Measurements from ENCODE around the gene SLC12A4.
A peak's percentile ranks its signal among the peaks of the same experiment; 100 is the strongest.

SLC12A4 gene

DNA sequence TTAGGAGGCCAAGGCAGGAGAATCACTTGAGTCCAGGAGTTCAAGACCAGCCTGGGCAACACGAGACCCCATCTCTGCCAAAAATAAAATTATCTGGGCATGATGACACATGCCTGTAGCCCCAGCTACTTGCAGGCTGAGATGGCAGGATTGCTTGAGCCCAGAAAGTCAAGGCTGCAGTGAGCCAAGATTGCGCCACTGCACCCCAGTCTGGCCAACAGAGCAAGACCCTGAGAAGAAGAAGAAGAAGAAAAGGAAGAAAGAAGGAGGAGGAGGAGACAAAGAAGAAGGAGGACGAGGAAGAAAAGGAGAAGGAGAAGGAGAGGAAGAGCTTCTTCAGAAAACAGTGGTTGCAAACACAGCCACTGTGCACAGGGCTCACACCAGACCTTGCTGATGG is 20.2 kb upstream of the SLC12A4 start:
- H3K4me3 ChIP-seq (ENCODE audit: insufficient read depth, low read depth, low read length, poor library complexity, severe bottlenecking), result no peak overlapping the region
- H3K9me3 ChIP-seq (ENCODE audit: control insufficient read depth, low read length), result no peaks in the 10 kb centered on the region
- H3K36me3 ChIP-seq (ENCODE audit: control insufficient read depth, insufficient read depth, low read length), result peaks cover 6% of the 10 kb centered on the region
- no peaks in the 10 kb centered on the region for H3K27me3 ChIP-seq (replicated peaks; ENCODE audit: control insufficient read depth, insufficient read depth, low read length, poor library complexity, severe bottlenecking)
- no peak for DNase-seq
- H3K4me1 ChIP-seq (ENCODE audit: control insufficient read depth, insufficient read depth, low read length, poor library complexity, severe bottlenecking), result peaks cover 24% of the 10 kb centered on the region
- H3K27ac ChIP-seq (ENCODE audit: insufficient read depth, low read length, poor library complexity, severe bottlenecking), result no peak overlapping the region

DNA sequence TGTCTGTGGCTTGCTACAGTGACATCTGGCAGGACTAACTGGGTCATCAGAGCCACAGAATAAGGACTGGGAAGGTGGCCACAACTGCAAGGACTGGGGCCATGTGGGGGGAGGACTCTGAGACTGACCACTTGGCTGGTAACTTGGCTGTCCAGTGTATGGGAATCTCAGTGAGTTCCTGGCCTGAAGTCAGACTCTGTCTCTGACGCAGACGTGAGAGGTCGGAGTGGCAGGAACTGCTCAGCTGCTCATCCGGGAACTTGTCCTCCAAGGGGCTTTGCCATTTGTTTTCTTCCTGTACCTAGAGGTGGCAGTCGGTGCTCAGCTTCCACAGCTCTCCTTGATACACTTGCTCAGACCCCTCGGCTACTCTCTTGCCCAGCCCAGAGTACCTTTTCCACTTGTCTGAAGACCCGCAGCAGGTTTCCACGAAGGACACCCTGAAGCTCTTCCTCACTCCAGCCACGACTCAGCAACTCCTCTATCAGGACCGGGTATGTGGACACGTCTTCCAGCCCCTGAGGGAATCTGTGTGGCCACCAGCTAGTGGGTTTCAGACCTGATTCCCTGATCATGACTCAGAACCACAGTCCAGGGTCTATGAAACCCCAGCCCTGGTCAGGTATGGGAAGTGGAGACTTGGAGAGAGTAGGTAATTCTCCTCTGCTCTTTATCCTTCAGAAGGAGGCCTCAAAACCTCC is 19.2 kb upstream of the SLC12A4 start:
- Histone ChIP-seq H3K4me1 (ENCODE audit: control insufficient read depth, insufficient read depth, low read length, poor library complexity, severe bottlenecking) (peaks cover 18% of the 10 kb centered on the region), H3K36me3 (ENCODE audit: control insufficient read depth, insufficient read depth, low read length) (peaks cover 6% of the 10 kb centered on the region), H3K9me3 (ENCODE audit: control insufficient read depth, low read length) (no peaks in the 10 kb centered on the region), H3K4me3 (ENCODE audit: insufficient read depth, low read depth, low read length, poor library complexity, severe bottlenecking) (no peak overlapping the region), H3K27ac (ENCODE audit: insufficient read depth, low read length, poor library complexity, severe bottlenecking) (peak overlapping the region; percentile 20), H3K27me3 (replicated peaks; ENCODE audit: control insufficient read depth, insufficient read depth, low read length, poor library complexity, severe bottlenecking) (no peaks in the 10 kb centered on the region)
- no peak for DNase-seq

DNA sequence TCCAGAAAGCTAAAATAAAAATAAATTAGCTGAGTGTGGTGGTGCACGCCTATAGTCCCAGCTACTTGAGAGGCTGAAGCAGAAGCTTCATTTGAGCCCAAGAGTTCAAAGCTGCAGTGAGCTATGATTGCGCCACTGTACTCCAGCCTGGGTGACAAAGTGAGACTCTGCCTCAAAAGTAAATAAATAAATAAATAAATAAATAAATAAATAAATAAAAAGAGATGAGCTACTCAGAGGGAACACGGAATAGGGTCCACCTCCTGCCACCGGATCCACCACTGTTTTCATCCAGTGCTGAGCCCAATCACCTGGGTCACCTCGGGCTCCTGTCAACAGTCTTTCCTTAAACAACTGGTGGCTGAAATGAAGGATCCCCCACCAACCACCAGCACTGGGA is 18.5 kb upstream of the SLC12A4 start:
- Histone ChIP-seq H3K27me3 (replicated peaks; ENCODE audit: control insufficient read depth, insufficient read depth, low read length, poor library complexity, severe bottlenecking) (no peaks in the 10 kb centered on the region), H3K36me3 (ENCODE audit: control insufficient read depth, insufficient read depth, low read length) (peaks cover 5% of the 10 kb centered on the region), H3K4me1 (ENCODE audit: control insufficient read depth, insufficient read depth, low read length, poor library complexity, severe bottlenecking) (peaks cover 18% of the 10 kb centered on the region), H3K27ac (ENCODE audit: insufficient read depth, low read length, poor library complexity, severe bottlenecking) (no peak overlapping the region), H3K9me3 (ENCODE audit: control insufficient read depth, low read length) (no peaks in the 10 kb centered on the region), H3K4me3 (ENCODE audit: insufficient read depth, low read depth, low read length, poor library complexity, severe bottlenecking) (no peak overlapping the region)
- DNase-seq, result no peak

DNA sequence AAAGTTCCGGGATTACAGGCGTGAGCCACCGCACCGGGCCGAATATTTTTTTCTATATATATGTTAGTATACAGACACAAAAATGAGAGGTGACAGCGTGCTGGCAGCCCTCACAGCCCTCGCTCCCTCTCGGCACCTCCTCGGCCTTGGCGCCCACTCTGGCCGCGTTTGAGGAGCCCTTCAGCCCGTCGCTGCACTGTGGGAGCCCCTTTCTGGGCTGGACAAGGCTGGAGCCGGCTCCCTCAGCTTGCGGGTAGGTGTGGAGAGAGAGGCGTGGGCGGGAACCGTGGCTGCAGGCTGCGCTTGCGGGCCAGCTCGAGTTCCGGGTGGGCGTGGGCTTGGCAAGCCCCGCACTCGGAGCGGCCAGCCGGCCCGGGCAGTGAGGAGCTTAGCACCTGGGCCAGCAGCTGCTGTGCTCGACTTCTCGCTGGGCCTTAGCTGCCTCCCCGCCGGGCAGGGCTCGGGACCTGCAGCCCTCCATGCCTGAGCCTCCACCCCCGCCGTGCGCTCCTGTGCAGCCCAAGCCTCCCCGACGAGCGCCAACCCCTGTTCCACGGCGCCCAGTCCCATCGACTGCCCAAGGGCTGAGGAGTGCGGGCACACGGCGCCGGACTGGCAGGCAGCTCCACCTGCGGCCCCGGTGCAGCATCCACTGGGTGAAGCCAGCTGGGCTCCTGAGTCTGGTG is 13.7 kb upstream of the SLC12A4 start:
- Histone ChIP-seq H3K4me1 (ENCODE audit: control insufficient read depth, insufficient read depth, low read length, poor library complexity, severe bottlenecking) (peaks cover 18% of the 10 kb centered on the region), H3K9me3 (ENCODE audit: control insufficient read depth, low read length) (no peaks in the 10 kb centered on the region), H3K27ac (ENCODE audit: insufficient read depth, low read length, poor library complexity, severe bottlenecking) (no peak overlapping the region), H3K4me3 (ENCODE audit: insufficient read depth, low read depth, low read length, poor library complexity, severe bottlenecking) (no peak overlapping the region), H3K36me3 (ENCODE audit: control insufficient read depth, insufficient read depth, low read length) (no peaks in the 10 kb centered on the region), H3K27me3 (replicated peaks; ENCODE audit: control insufficient read depth, insufficient read depth, low read length, poor library complexity, severe bottlenecking) (no peaks in the 10 kb centered on the region)
- no peak for DNase-seq

DNA sequence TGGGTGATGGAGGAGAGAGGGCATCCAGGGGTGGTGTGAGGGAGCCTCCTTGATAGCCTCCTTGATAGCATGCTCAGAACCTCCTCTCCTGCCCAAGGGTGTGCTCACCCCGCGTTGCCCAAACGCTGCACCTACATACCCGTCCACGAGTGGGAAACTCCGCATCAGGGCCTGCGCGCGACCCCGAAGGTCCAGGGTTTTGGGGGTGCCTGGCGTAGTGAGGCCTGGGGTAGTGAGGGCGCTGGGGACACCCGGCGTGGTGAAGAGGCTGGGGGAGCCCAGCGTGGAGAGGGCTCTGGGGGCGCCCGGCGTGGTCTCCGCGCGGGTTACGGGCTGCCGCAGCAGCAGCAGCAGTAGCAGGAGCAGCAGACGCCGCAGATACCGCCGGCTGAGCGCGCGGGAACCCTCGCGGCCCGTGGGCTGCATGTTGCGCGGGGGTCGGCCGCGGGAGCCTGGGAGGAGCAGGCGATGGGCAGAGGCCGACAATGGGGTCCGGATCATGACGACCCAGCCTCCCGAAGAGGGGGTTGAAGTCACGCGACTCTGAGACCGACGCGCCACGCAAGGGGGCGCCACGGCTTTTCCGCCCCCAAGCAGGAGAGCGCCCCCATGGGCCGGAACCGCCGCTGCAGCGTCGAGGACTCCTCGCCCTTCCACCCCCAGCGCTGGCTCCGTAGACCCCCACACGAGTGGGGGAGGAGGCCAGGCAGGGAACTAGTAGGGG is 11.7 kb upstream of the SLC12A4 start, which contains the start of gene DPEP3:
Gene DPEP3 (minus strand): TSS at position 545 of the 724 bp plus-strand sequence. CDS start 119 bp downstream, at position 426.
- no peaks in the 10 kb centered on the region for H3K9me3 ChIP-seq (ENCODE audit: control insufficient read depth, low read length)
- peaks cover 18% of the 10 kb centered on the region for H3K4me1 ChIP-seq (ENCODE audit: control insufficient read depth, insufficient read depth, low read length, poor library complexity, severe bottlenecking)
- H3K27ac ChIP-seq (ENCODE audit: insufficient read depth, low read length, poor library complexity, severe bottlenecking), result no peak within 1 kb of the TSS
- no peaks in the 10 kb centered on the region for H3K27me3 ChIP-seq (replicated peaks; ENCODE audit: control insufficient read depth, insufficient read depth, low read length, poor library complexity, severe bottlenecking)
- H3K36me3 ChIP-seq (ENCODE audit: control insufficient read depth, insufficient read depth, low read length), result no peaks in the 10 kb centered on the region
- H3K4me3 ChIP-seq (ENCODE audit: insufficient read depth, low read depth, low read length, poor library complexity, severe bottlenecking), result no peak within 1 kb of the TSS
- no peak for DNase-seq

DNA sequence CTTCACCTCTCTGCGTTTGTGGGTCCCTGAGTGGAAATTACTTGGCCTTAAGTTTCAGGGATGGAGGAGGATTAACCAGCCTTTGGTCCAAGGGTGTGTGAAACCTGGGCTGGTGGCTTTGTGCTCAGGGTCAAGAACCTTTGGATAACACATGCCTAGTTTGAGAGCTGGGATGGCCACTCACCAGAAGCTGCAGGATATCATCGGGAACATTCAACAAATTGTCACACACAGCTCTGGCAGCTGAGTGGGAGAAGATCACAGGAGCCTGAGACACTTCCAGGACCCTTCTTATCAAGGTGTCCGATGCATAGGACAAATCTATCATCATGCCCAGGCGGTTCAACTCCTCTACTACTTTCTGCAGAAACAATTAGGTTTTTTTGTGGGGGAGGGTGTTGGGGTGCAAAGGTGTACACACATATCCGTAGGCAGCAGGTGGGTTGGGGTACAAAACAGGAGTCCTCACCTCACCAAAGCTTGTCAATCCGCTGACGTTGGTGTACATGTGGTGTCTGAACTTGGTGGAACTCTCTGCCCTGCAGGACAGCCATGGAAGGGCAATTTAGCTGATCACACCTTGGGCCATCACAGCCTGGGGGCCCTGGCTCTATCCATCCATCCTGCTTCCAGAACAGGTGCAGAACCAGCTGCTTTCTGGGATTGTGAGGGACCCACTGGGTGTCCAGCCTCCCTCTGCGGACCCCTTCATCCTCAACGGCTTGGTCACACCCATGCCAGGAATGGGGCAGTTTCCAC is 9.2 kb upstream of the SLC12A4 start:
- Histone ChIP-seq H3K27ac (ENCODE audit: insufficient read depth, low read length, poor library complexity, severe bottlenecking) (no peak overlapping the region), H3K4me1 (ENCODE audit: control insufficient read depth, insufficient read depth, low read length, poor library complexity, severe bottlenecking) (no peaks in the 10 kb centered on the region), H3K4me3 (ENCODE audit: insufficient read depth, low read depth, low read length, poor library complexity, severe bottlenecking) (no peak overlapping the region), H3K9me3 (ENCODE audit: control insufficient read depth, low read length) (no peaks in the 10 kb centered on the region), H3K36me3 (ENCODE audit: control insufficient read depth, insufficient read depth, low read length) (no peaks in the 10 kb centered on the region), H3K27me3 (replicated peaks; ENCODE audit: control insufficient read depth, insufficient read depth, low read length, poor library complexity, severe bottlenecking) (no peaks in the 10 kb centered on the region)
- DNase-seq, result no peak

DNA sequence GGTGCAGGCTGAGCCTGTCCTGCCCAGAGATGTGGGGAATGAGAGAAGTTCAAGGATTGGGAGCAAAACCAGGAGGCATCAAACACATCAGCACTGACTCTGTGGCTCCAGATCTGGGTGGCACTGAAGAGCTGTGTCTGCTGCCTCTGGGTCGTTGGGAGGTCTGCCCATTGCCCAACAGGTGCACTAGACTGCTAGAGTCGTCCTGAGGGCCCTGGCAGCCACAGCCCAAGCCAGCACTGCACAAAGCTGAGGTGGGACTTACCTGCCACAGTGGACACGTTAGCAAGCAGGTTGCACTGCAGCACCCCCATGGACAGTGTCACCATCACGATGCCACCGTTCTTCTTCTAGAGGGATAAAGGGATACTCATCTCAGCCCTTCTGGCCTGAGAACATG is 8.6 kb upstream of the SLC12A4 start:
- Histone ChIP-seq H3K27me3 (replicated peaks; ENCODE audit: control insufficient read depth, insufficient read depth, low read length, poor library complexity, severe bottlenecking) (no peaks in the 10 kb centered on the region), H3K36me3 (ENCODE audit: control insufficient read depth, insufficient read depth, low read length) (no peaks in the 10 kb centered on the region), H3K9me3 (ENCODE audit: control insufficient read depth, low read length) (no peaks in the 10 kb centered on the region), H3K27ac (ENCODE audit: insufficient read depth, low read length, poor library complexity, severe bottlenecking) (no peak overlapping the region), H3K4me1 (ENCODE audit: control insufficient read depth, insufficient read depth, low read length, poor library complexity, severe bottlenecking) (no peaks in the 10 kb centered on the region), H3K4me3 (ENCODE audit: insufficient read depth, low read depth, low read length, poor library complexity, severe bottlenecking) (no peak overlapping the region)
- no peak for DNase-seq

DNA sequence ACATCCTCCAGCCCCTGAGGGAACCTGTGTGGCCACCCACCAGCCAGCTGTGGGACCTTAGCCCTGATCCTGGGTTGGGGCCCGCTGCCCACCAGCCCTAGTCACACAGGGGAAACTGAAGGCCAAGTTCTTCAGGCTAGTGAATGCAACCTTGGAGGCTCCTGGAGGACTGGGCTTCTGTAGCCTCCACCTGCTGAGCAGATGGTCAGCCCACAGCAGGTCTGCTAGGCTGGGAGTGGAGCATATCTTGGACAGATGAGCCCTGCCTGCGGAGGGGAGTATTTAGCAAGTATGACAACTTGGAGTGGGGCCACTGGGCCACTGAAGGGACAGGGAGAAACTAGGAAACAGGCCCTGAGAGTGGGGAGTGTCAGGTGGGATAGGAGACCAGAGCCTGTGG is 7.8 kb upstream of the SLC12A4 start:
- no peak for DNase-seq
- Histone ChIP-seq H3K27me3 (replicated peaks; ENCODE audit: control insufficient read depth, insufficient read depth, low read length, poor library complexity, severe bottlenecking) (no peaks in the 10 kb centered on the region), H3K36me3 (ENCODE audit: control insufficient read depth, insufficient read depth, low read length) (no peaks in the 10 kb centered on the region), H3K4me1 (ENCODE audit: control insufficient read depth, insufficient read depth, low read length, poor library complexity, severe bottlenecking) (no peaks in the 10 kb centered on the region), H3K9me3 (ENCODE audit: control insufficient read depth, low read length) (no peaks in the 10 kb centered on the region), H3K4me3 (ENCODE audit: insufficient read depth, low read depth, low read length, poor library complexity, severe bottlenecking) (no peak overlapping the region), H3K27ac (ENCODE audit: insufficient read depth, low read length, poor library complexity, severe bottlenecking) (no peak overlapping the region)

DNA sequence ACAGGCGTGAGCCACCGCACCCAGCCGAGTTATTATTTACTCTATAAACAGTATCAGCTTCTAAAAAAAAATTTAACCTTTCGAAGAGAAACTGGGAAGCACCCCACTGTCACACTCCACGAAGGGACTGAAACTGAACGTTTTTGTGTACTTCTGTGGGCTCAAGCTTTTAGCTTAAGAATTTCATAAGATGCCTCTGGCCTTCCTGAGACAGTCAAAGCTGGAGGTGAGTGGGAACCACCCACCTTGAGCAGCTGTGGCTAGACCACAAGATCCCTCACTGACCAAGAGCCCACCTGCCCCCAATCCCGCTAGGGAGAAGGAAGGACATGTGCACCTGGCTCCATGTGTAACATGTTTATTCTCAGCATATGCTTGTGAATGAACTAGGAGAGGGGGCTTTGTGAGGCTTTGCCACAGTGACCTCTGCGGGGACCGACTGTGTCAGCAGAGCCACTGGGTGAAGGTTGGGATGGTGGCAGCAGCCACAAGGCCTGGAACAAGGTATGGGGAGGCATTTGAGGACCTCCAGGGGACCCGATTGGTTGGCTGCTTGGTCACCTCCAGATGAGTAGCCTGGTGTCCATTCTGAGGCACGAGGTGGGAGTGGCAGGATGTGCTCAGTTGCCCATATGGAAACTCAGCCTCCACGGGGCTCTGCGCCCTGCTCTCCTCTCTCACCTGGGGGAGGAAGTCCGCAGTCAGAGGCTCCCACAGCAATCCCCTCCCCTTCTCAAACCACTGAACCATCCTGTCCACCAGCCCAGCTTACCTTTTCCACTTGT is 7.1 kb upstream of the SLC12A4 start:
- Histone ChIP-seq H3K9me3 (ENCODE audit: control insufficient read depth, low read length) (no peaks in the 10 kb centered on the region), H3K4me1 (ENCODE audit: control insufficient read depth, insufficient read depth, low read length, poor library complexity, severe bottlenecking) (no peaks in the 10 kb centered on the region), H3K36me3 (ENCODE audit: control insufficient read depth, insufficient read depth, low read length) (no peaks in the 10 kb centered on the region), H3K27me3 (replicated peaks; ENCODE audit: control insufficient read depth, insufficient read depth, low read length, poor library complexity, severe bottlenecking) (no peaks in the 10 kb centered on the region), H3K27ac (ENCODE audit: insufficient read depth, low read length, poor library complexity, severe bottlenecking) (no peak overlapping the region), H3K4me3 (ENCODE audit: insufficient read depth, low read depth, low read length, poor library complexity, severe bottlenecking) (no peak overlapping the region)
- DNase-seq, result no peak

All from effector memory CD4-positive, alpha-beta T cell (primary cell).